Suprapubic skin (tissue), 4 donors: ENCODE results near the gene RANBP6.

Experiments
- CTCF ChIP-seq, 2 donors: fragments of 200-600 bp in 1 of 2; fragments of 450-650 bp in 1 of 2; sonication (generic) in 1 of 2; IDR thresholded peaks; one replicate each; pipeline ENCODE4 v1.5.1; 2016 to 2019; ENCODE audit warnings: antibody characterized with exemption in 2 of 2, mild to moderate bottlenecking in 1 of 2, moderate library complexity in 1 of 2
- POLR2A ChIP-seq, 2 donors: fragments of 450-650 bp; IDR thresholded peaks; one replicate each; pipeline ENCODE4 v1.6.1; 2017; ENCODE audit warnings: antibody characterized with exemption in 2 of 2, mild to moderate bottlenecking in 2 of 2, moderate library complexity in 2 of 2
- POLR2AphosphoS5 ChIP-seq, 3 donors: sonication (generic); formaldehyde crosslinking; IDR thresholded peaks; one replicate each; pipeline ENCODE4 v1.6.1; 2017; ENCODE audit warnings: antibody characterized with exemption in 3 of 3

GRCh38 chr9:5976674-5977397 lies 38.6 kb downstream of the RANBP6 start:
- TF ChIP-seq POLR2AphosphoS5 (IDR thresholded peaks at IDR 0.05): no peak
- TF ChIP-seq POLR2A (IDR thresholded peaks at IDR 0.05): no peak
- TF ChIP-seq CTCF (IDR thresholded peaks at IDR 0.05): no peak
